ENCODE measurements around the gene MEFV.

The MEFV gene

GRCh38 chr16:3241761-3242160 lies 14.7 kb downstream of the MEFV start:
- TF ChIP-seq CTCF (IDR thresholded peaks at IDR 0.05; ENCODE audit: poor library complexity, severe bottlenecking) = no peak
- Histone ChIP-seq H3K4me3 (ENCODE audit: severe bottlenecking) (no peak overlapping the region), H3K27ac (ENCODE audit: poor library complexity, severe bottlenecking) (no peak overlapping the region), H3K36me3 (ENCODE audit: low read depth) (no peaks in the 10 kb centered on the region), H3K4me1 (ENCODE audit: insufficient read depth, poor library complexity, severe bottlenecking) (no peaks in the 10 kb centered on the region), H3K9me3 (ENCODE audit: severe bottlenecking) (no peaks in the 10 kb centered on the region), H3K27me3 (ENCODE audit: insufficient read depth, poor library complexity, severe bottlenecking) (no peaks in the 10 kb centered on the region)
- DNase-seq (ENCODE audit: low spot score) (no peak), ATAC-seq (ENCODE audit: low read depth) (no peak)

GRCh38 chr16:3235856-3236669 lies 20.4 kb downstream of the MEFV start:
- ATAC-seq (ENCODE audit: low read depth) = no peak
- Histone ChIP-seq H3K36me3 (ENCODE audit: low read depth) (peaks cover 26% of the 10 kb centered on the region), H3K4me1 (ENCODE audit: insufficient read depth, poor library complexity, severe bottlenecking) (peaks cover 5% of the 10 kb centered on the region), H3K27ac (ENCODE audit: poor library complexity, severe bottlenecking) (no peak overlapping the region), H3K27me3 (ENCODE audit: insufficient read depth, poor library complexity, severe bottlenecking) (no peaks in the 10 kb centered on the region), H3K9me3 (ENCODE audit: severe bottlenecking) (no peaks in the 10 kb centered on the region), H3K4me3 (ENCODE audit: severe bottlenecking) (no peak overlapping the region)
- no peak for TF ChIP-seq CTCF (IDR thresholded peaks at IDR 0.05; ENCODE audit: poor library complexity, severe bottlenecking)
- DNase-seq (ENCODE audit: low spot score) = no peak

- Histone ChIP-seq H3K9me3 (ENCODE audit: severe bottlenecking) (no peaks in the 10 kb centered on the region), H3K4me1 (ENCODE audit: insufficient read depth, poor library complexity, severe bottlenecking) (peaks cover 5% of the 10 kb centered on the region), H3K4me3 (ENCODE audit: severe bottlenecking) (peak within 1 kb of the TSS; percentile 100), H3K27ac (ENCODE audit: poor library complexity, severe bottlenecking) (peak within 1 kb of the TSS; percentile 62), H3K27me3 (ENCODE audit: insufficient read depth, poor library complexity, severe bottlenecking) (no peaks in the 10 kb centered on the region), H3K36me3 (ENCODE audit: low read depth) (peaks cover 36% of the 10 kb centered on the region)
- no peak for TF ChIP-seq CTCF (IDR thresholded peaks at IDR 0.05; ENCODE audit: poor library complexity, severe bottlenecking)
- peak; percentile 96 for DNase-seq (ENCODE audit: low spot score)
- ATAC-seq (ENCODE audit: low read depth) = peak; percentile 95
Observed at GRCh38 chr16:3234857-3235561, 21.4 kb downstream of the MEFV start, which contains the start of gene ZNF200. Gene ZNF200, minus strand, starts transcription at chr16:3235158. Its CDS starts 1,403 bp downstream, at chr16:3233755.

GRCh38 chr16:3234543-3234856 lies 21.9 kb downstream of the MEFV start:
- ATAC-seq (ENCODE audit: low read depth) (no peak), DNase-seq (ENCODE audit: low spot score) (no peak)
- no peaks in the 10 kb centered on the region for H3K27me3 ChIP-seq (ENCODE audit: insufficient read depth, poor library complexity, severe bottlenecking)
- H3K4me1 ChIP-seq (ENCODE audit: insufficient read depth, poor library complexity, severe bottlenecking) = peaks cover 5% of the 10 kb centered on the region
- peak overlapping the region; percentile 100 for H3K4me3 ChIP-seq (ENCODE audit: severe bottlenecking)
- H3K9me3 ChIP-seq (ENCODE audit: severe bottlenecking) = no peaks in the 10 kb centered on the region
- peaks cover 42% of the 10 kb centered on the region for H3K36me3 ChIP-seq (ENCODE audit: low read depth)
- TF ChIP-seq CTCF (IDR thresholded peaks at IDR 0.05; ENCODE audit: poor library complexity, severe bottlenecking) = no peak
- peak overlapping the region; percentile 62 for H3K27ac ChIP-seq (ENCODE audit: poor library complexity, severe bottlenecking)

All from RWPE2 (cell line).